22Rv1 (cell line): ENCODE results near the gene GUK1.

Source experiments
- H3K27ac ChIP-seq: fragments of 450-650 bp; 2 replicates; pipeline ENCODE4 v1.5.1; 2017
- ZFX ChIP-seq: fragments of 450-650 bp; IDR thresholded peaks from 2 replicates; pipeline ENCODE4 v1.6.1; 2017; ENCODE audit warnings: antibody characterized with exemption, borderline replicate concordance
- TF ChIP-seq, protein P1 (sequence below): fragments of 450-650 bp; IDR thresholded peaks from 2 replicates; pipeline ENCODE4 v1.5.1; 2017; ENCODE audit warnings: mild to moderate bottlenecking

Gene GUK1

DNA sequence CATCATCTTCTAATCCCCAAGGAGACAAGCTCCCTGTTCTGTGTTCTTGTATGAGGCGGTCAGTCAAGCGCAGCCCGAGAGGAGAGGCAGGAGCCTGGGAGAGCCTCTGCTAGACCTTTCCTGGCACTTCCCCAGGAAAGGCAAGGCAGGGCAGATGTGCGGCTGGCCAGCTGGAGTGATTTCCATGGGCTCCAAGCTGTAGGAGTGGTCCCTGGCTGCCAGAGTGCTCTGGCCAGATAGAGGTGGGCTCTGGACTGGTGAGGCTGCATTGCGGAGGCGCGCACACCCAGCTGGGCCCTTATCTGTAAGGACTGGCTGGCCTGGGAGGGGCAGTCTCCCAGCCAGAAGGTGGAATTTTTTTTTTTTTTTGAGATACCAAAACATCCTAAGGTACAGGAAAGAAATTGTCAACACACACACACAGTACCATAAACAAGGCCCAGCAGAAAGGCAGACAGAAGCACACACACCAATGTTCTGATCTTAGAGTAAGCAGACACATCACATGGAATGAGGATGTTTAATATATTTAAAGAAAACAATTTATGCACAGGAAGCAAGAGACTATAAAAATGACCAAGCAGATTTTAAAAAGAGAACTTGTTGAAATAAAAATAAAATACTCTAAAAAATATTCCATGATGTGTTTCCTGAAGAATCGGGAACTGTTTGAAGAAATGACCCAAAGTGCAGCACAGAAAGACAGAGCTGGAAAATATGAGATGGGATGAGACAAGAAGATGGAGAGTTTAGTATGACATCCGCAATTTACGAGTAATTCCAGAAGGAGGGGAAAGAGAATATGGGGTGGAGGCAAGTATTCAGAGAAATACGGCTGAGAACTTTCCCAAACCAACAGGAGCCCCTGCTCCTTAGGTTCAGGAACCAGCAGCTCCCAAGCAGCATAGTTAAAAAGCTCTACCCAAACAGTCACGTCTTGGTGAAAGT lies 38.9 kb downstream of the GUK1 start:
- no peak for TF ChIP-seq ZFX
- TF ChIP-seq, protein P1, sequence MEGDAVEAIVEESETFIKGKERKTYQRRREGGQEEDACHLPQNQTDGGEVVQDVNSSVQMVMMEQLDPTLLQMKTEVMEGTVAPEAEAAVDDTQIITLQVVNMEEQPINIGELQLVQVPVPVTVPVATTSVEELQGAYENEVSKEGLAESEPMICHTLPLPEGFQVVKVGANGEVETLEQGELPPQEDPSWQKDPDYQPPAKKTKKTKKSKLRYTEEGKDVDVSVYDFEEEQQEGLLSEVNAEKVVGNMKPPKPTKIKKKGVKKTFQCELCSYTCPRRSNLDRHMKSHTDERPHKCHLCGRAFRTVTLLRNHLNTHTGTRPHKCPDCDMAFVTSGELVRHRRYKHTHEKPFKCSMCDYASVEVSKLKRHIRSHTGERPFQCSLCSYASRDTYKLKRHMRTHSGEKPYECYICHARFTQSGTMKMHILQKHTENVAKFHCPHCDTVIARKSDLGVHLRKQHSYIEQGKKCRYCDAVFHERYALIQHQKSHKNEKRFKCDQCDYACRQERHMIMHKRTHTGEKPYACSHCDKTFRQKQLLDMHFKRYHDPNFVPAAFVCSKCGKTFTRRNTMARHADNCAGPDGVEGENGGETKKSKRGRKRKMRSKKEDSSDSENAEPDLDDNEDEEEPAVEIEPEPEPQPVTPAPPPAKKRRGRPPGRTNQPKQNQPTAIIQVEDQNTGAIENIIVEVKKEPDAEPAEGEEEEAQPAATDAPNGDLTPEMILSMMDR: no peak
- no peak overlapping the region for H3K27ac ChIP-seq

- TF ChIP-seq, protein P1: peak; percentile 56
- TF ChIP-seq ZFX: no peak
These were observed 40.3 kb downstream of the GUK1 start for GRCh38 chr1:228180271-228180958.

GRCh38 chr1:228180959-228181644 lies 41.0 kb downstream of the GUK1 start:
- no peak overlapping the region for H3K27ac ChIP-seq
- TF ChIP-seq ZFX: no peak
- TF ChIP-seq, protein P1: no peak

More at GRCh38 chr1:228180271-228180958, 40.3 kb downstream of the GUK1 start:
- H3K27ac ChIP-seq: 0 out of 2 replicates have a peak overlapping the region, but pooled peaks have one; percentile 4

DNA sequence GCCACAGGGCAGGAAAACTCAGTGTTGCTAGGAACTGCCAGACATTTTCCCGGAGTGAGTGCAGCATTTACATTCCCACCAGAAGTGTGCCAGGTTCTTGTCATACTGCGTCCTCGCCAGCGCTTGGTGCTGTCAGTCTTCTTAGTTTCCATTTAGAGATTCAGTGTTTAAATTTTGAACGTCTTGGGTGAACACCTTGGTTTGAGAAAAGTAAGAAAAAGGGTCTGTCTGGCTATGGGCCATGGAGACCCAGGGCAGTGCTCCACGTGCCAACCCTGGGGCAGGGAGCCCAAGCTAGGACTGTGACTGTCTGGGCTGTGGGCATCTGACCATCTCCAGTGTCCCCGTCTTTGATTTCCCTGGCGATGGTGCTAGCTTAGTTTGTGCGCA lies 41.6 kb downstream of the GUK1 start:
- no peak overlapping the region for H3K27ac ChIP-seq
- TF ChIP-seq, protein P1: no peak
- TF ChIP-seq ZFX: no peak

DNA sequence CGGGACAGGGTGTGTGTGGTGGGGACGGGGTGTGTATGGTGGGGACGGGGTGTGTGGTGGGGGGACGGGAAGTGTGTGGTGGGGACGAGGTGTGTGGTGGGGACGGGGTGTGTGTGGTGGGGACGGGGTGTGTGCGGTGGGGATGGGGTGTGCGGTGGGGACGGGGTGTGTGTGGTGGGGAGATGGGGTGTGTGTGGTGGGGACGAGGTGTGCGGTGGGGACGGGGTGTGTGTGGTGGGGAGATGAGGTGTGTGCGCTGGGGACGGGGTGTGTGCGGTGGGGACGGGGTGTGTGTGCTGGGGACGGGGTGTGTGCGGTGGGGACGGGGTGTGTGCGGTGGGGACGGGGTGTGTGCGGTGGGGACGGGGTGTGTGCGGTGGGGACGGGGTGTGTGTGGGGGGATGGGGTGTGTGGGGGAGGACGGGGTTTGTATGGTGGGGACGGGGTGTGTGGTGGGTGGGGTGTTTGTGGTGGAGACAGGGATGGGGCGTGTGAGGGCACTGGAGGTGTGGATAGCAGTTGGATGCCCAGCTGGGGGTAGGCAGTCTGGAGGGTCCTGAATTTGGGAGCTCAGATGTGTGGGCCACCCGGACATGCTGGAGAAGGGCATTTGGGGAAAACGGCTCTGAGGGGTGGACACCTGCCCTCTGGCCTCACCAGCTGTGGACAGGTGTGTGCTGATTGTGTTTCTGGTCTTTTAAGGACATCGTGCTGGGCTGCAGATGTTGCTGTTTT lies 42.4 kb downstream of the GUK1 start:
- H3K27ac ChIP-seq: no peak overlapping the region
- no peak for TF ChIP-seq ZFX
- TF ChIP-seq, protein P1: no peak

DNA sequence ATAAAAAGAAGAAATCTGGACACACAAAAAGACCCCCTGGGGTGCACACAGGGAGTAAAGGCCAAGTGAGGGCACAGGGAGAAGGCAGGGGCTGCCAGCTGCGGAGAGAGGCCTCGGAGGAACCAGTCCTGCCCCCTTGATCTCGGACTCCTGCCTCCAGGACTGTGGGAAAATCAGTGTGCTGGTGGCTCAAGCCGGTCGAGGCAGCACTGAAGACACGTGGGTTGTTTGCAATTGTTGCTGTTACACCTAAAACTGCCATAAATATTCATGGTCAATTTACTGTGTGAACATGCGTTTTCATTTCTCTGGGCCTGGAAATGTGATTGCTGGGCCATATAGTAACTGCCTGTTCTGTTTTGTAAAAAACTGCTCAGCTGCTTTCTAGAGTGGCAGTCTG lies 44.1 kb downstream of the GUK1 start:
- H3K27ac ChIP-seq: no peak overlapping the region
- TF ChIP-seq ZFX: no peak
- TF ChIP-seq, protein P1: no peak
